Natural killer cell (primary cell): ENCODE data around the gene STON1. TPM values are rescaled to one million over a fixed set of nuclear protein-coding genes. Genes with fewer than 3 reads are reported as not detected.

Source experiments
- ATAC-seq, 3 donors: fragments of 150-1000 bp in 2 of 3; fragments of 200-7000 bp in 1 of 3; cut with Tn5 transposase; 1 replicate in 1 of 3; 2 replicates in 2 of 3; pipeline ENCODE4 v1.10.0; 2021; ENCODE audit warnings: mild to moderate bottlenecking in 2 of 3, moderate library complexity in 2 of 3
- DNase-seq, 2 donors: peaks; one replicate each; pipeline versions ENCODE4 v3.0.0 to v3.0.0-alpha.2; 2013 to 2021; ENCODE audit warnings: mixed read lengths in 1 of 2
- H3K27ac ChIP-seq: one replicate; pipeline ENCODE4 v1.5.1; 2013; ENCODE audit warnings: mild to moderate bottlenecking, low read length
- H3K27me3 ChIP-seq: one replicate; pipeline ENCODE4 v1.6.1; 2013; ENCODE audit warnings: low read length; ENCODE audit not compliant: control insufficient read depth, insufficient read depth
- H3K36me3 ChIP-seq: one replicate; pipeline ENCODE4 v1.6.1; 2013; ENCODE audit warnings: low read length; ENCODE audit not compliant: control insufficient read depth, insufficient read depth
- H3K4me1 ChIP-seq: one replicate; pipeline ENCODE4 v1.6.1; 2013; ENCODE audit warnings: low read length; ENCODE audit not compliant: control insufficient read depth, insufficient read depth
- H3K4me3 ChIP-seq: one replicate; pipeline ENCODE4 v1.5.1; 2013; ENCODE audit warnings: low read length
- H3K9me3 ChIP-seq: one replicate; pipeline ENCODE4 v1.6.1; 2013; ENCODE audit warnings: low read length; ENCODE audit not compliant: control insufficient read depth, insufficient read depth
- H3K27ac Mint-ChIP-seq, 2 donors: one replicate each; pipeline ENCODE4 v1.8.0; 2022; ENCODE audit warnings: mild to moderate bottlenecking in 2 of 2, mixed read lengths in 2 of 2, moderate library complexity in 1 of 2
- H3K27me3 Mint-ChIP-seq, 2 donors: one replicate each; pipeline ENCODE4 v1.8.0; 2022; ENCODE audit warnings: low read depth in 2 of 2, mixed read lengths in 2 of 2
- H3K36me3 Mint-ChIP-seq: one replicate; pipeline ENCODE4 v1.8.0; 2022; ENCODE audit warnings: mixed read lengths
- H3K4me1 Mint-ChIP-seq, 2 donors: one replicate each; pipeline ENCODE4 v1.8.0; 2022; ENCODE audit warnings: mixed read lengths in 2 of 2
- H3K4me3 Mint-ChIP-seq: one replicate; pipeline ENCODE4 v1.8.0; 2022; ENCODE audit warnings: mild to moderate bottlenecking, moderate library complexity, mixed read lengths
- H3K9me3 Mint-ChIP-seq, 2 donors: one replicate each; pipeline ENCODE4 v1.8.0; 2022; ENCODE audit warnings: mixed read lengths in 2 of 2
- CTCF ChIP-seq: fragments of 200-600 bp; IDR thresholded peaks from one replicate; pipeline ENCODE4 v1.8.0; 2022; ENCODE audit warnings: antibody characterized with exemption
- WGBS: methylation state at CpG from one replicate; pipeline ENCODE4 v1.1.7; 2013; ENCODE audit warnings: missing lambda C conversion rate; ENCODE audit not compliant: insufficient coverage; 5-methylcytosine and 5-hydroxymethylcytosine counted together
- intact Hi-C: fragments of 100-400 bp; cut with micrococcal nuclease; formaldehyde crosslinking; loops from one replicate; pipeline ENCODE4 v1.14.2; 2022
- total RNA-seq, 4 donors: library from RNA; stranded (reverse); fragments of 120-200 nt in 1 of 4; gene quantifications; one replicate each; pipeline versions ENCODE4 v1.2.3 to v1.2.4, GENCODE V29; 2013 to 2022

The STON1 gene
- total RNA-seq, 3 donors from 2014 or later (not counting 1 experiment from before 2014, with no cell fraction given), result 1.8 to 4.5 (median 3.0) TPM

GRCh38 chr2:48512571-48512970 is 17.4 kb upstream of the STON1 start:
- Mint-ChIP-seq H3K4me1 (peaks cover 13 to 18% of the 10 kb centered on the region in 2 donors), H3K27ac (no peak overlapping the region), H3K36me3 (peaks cover 45% of the 10 kb centered on the region), H3K27me3 (no peaks in the 10 kb centered on the region), H3K4me3 (no peak overlapping the region), H3K9me3 (no peaks in the 10 kb centered on the region)
- DNase-seq (no peak), ATAC-seq (no peak)
- 92% methylated on average over 2 of the region's 4 CpGs for WGBS
- intact Hi-C loops, result no loop called here
- Histone ChIP-seq H3K36me3 (peaks cover 66% of the 10 kb centered on the region), H3K9me3 (no peaks in the 10 kb centered on the region), H3K27ac (no peak overlapping the region), H3K4me1 (no peaks in the 10 kb centered on the region), H3K27me3 (no peaks in the 10 kb centered on the region), H3K4me3 (no peak overlapping the region)
- TF ChIP-seq CTCF, result no peak

- H3K27ac ChIP-seq, result no peak overlapping the region
- peaks cover 0 to 5% of the 10 kb centered on the region in 2 donors for H3K4me1 Mint-ChIP-seq
- H3K36me3 ChIP-seq, result peaks cover 73% of the 10 kb centered on the region
- no peaks in the 10 kb centered on the region for H3K4me1 ChIP-seq
- DNase-seq (no peak), ATAC-seq (no peak)
- no peaks in the 10 kb centered on the region for H3K27me3 Mint-ChIP-seq
- no peaks in the 10 kb centered on the region for H3K27me3 ChIP-seq
- intact Hi-C loops, result no loop called here
- no peaks in the 10 kb centered on the region for H3K9me3 Mint-ChIP-seq
- H3K36me3 Mint-ChIP-seq, result peaks cover 51% of the 10 kb centered on the region
- no peak for TF ChIP-seq CTCF
- no peak overlapping the region for H3K4me3 ChIP-seq
- no peak overlapping the region for H3K27ac Mint-ChIP-seq
- H3K4me3 Mint-ChIP-seq, result no peak overlapping the region
- WGBS, result 97% methylated on average over 9 of the region's 9 CpGs
- H3K9me3 ChIP-seq, result no peaks in the 10 kb centered on the region
Measured at GRCh38 chr2:48514348-48515003, 15.5 kb upstream of the STON1 start.

GRCh38 chr2:48515513-48515985 is 14.4 kb upstream of the STON1 start:
- intact Hi-C loops, result no loop called here

More at GRCh38 chr2:48515513-48515985, 14.4 kb upstream of the STON1 start:
- peaks cover 0 to 5% of the 10 kb centered on the region in 2 donors for H3K4me1 Mint-ChIP-seq
- Histone ChIP-seq H3K27me3 (no peaks in the 10 kb centered on the region), H3K4me3 (no peak overlapping the region), H3K36me3 (peaks cover 64% of the 10 kb centered on the region), H3K27ac (no peak overlapping the region), H3K4me1 (no peaks in the 10 kb centered on the region), H3K9me3 (no peaks in the 10 kb centered on the region)
- no peak overlapping the region for H3K27ac Mint-ChIP-seq
- DNase-seq (no peak), ATAC-seq (no peak)
- no peak for TF ChIP-seq CTCF
- 96% methylated on average over 6 of the region's 6 CpGs for WGBS
- H3K9me3 Mint-ChIP-seq, result no peaks in the 10 kb centered on the region
- H3K27me3 Mint-ChIP-seq, result no peaks in the 10 kb centered on the region
- peaks cover 53% of the 10 kb centered on the region for H3K36me3 Mint-ChIP-seq
- H3K4me3 Mint-ChIP-seq, result no peak overlapping the region
